Measurements from ENCODE around the gene KMT5C.

KMT5C gene

DNA sequence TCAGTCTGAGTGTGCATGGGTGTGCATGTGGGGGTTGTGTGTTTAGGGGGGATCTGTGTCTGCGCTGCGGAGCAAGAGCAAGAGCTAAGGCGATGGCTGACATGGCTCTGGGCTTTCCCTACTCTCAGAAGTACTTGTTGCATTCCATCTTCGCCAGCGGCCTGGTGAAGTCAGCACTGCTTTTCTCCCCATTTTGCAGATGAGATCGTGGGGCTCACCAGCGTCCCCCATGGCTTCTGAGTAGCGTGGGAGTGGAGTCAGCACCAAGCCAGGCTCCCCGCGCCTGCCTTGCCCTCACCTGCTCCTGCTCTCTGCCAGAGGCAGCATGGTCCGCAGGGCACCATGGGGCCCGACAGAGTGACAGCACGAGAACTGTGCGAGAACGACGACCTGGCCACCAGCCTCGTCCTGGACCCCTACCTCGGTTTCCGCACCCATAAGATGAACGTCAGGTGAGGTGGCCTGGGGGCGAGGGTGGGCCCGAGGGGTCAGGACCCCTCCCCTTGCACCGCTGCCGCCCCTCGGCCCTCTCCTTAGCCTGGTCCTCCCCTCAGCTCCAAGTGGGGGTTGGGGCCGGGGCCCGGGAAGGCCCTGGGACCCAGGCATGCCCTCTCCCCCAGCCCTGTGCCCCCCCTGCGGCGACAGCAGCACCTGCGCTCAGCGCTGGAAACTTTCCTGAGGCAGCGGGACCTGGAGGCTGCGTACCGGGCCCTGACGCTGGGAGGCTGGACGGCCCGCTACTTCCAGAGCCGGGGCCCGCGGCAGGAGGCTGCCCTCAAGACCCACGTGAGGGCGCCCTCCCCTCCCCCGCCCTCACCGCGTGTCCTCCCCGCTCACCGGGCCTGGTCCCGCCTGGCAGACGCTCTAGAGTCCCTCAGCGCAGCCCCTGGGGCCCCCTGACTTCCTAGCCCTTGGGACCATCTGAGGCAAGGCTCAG is 2.2 kb downstream of the KMT5C start:
- TF ChIP-seq, protein P1, sequence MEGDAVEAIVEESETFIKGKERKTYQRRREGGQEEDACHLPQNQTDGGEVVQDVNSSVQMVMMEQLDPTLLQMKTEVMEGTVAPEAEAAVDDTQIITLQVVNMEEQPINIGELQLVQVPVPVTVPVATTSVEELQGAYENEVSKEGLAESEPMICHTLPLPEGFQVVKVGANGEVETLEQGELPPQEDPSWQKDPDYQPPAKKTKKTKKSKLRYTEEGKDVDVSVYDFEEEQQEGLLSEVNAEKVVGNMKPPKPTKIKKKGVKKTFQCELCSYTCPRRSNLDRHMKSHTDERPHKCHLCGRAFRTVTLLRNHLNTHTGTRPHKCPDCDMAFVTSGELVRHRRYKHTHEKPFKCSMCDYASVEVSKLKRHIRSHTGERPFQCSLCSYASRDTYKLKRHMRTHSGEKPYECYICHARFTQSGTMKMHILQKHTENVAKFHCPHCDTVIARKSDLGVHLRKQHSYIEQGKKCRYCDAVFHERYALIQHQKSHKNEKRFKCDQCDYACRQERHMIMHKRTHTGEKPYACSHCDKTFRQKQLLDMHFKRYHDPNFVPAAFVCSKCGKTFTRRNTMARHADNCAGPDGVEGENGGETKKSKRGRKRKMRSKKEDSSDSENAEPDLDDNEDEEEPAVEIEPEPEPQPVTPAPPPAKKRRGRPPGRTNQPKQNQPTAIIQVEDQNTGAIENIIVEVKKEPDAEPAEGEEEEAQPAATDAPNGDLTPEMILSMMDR (conservative IDR thresholded peaks at IDR 0.05) = no peak
- no peak for TF ChIP-seq ZFX (IDR thresholded peaks at IDR 0.05)
- peak overlapping the region; percentile 88; the same call in 1 of the 2 replicates for H3K27ac ChIP-seq

DNA sequence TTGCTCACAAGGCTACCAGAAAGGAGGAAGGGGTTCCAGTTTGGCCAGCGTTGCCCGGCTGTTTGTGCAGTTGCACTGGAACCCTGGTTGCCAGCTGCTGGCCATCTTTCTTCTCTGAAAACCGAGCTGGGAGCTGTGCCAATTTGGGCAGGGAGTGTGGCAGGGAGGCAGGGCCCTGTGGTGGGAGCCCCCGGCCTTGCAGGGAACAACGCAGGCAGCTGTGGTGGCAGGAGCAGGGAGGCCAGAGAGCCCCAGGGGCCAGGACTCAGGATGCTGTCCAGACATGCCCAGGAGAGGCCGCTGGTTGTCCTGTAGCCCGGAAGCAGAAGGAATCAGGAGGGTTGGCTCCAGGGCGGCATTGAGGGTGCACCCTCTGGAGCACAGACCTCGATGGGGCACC is 4.8 kb downstream of the KMT5C start:
- TF ChIP-seq, protein P1 (conservative IDR thresholded peaks at IDR 0.05) = no peak
- TF ChIP-seq ZFX (IDR thresholded peaks at IDR 0.05) = no peak
- H3K27ac ChIP-seq = no peak overlapping the region

DNA sequence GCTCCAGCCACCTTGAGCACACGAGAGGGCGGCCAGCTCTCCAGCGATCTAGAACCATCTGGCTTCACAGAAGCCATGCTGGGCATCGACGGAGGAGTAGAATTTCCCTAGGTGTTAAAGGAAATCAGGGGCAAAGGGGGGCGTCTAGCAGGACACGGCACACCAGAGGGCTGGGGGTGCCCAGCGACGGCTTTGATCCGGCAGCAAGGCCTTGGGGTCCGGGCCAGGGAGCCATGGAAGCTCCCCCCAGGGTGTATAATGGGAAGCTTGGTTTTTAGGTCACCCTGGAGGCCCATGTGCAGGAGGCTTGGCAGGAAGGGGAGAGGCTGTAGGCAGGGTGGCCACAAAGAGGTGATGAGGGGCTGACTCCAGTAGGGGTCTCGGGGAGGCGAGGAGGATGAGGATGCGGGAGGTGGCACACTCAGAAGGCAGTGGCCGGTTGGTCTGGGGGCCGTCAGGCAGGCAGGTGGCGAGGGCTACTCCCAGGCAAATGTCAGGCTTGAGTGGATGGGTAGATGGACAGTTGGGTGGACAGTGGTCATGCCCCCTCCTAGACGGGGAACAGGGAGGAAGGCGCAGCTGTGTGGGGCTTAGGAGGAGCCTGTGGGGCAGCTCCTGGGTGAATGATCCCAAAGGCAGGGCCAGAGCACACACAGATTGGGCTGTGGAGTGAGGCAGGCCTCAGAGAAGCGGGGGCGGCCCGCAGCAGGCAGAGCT is 5.6 kb downstream of the KMT5C start:
- H3K27ac ChIP-seq = no peak overlapping the region
- TF ChIP-seq, protein P1 (conservative IDR thresholded peaks at IDR 0.05) = no peak
- TF ChIP-seq ZFX (IDR thresholded peaks at IDR 0.05) = no peak

DNA sequence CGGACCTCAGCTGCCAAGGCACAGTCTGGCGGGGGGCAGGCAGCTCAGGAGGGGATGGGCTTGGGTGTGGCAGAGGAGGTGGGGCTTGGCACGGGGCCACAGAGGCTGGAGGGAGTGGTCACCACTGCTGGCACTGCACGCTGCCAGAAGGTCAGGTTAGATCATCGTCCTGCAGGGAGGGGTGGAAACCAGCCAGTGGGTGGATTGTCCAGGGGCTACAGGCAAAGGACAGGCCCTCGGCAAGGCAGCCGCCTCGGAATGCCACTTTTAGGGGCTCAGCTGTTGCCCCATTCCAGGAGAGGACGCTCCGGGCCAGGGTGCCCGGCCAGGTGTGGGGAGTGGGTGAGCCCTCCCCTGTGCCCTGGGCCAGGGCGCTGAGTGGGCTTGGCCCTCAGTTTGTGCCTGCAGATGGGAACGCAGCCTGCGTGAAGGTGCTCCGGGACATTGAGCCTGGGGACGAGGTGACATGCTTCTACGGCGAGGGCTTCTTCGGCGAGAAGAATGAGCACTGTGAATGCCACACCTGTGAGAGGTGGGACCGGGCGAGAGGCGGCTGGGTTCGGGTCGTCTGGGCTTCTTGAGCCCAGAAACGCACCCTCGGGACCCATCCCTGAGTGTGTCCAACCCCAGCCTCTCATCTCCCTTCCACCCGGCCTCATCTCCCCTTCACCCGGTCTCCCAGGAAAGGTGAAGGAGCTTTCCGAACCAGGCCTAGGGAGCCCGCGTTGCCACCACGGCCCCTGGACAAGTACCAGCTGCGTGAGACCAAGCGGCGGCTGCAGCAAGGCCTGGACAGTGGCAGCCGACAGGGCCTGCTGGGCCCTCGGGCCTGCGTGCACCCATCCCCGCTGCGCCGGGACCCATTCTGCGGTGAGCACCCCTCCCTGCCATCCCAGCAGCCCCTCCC is 6.4 kb downstream of the KMT5C start:
- TF ChIP-seq, protein P1 (conservative IDR thresholded peaks at IDR 0.05) = no peak
- TF ChIP-seq ZFX (IDR thresholded peaks at IDR 0.05) = no peak
- H3K27ac ChIP-seq = no peak overlapping the region

DNA sequence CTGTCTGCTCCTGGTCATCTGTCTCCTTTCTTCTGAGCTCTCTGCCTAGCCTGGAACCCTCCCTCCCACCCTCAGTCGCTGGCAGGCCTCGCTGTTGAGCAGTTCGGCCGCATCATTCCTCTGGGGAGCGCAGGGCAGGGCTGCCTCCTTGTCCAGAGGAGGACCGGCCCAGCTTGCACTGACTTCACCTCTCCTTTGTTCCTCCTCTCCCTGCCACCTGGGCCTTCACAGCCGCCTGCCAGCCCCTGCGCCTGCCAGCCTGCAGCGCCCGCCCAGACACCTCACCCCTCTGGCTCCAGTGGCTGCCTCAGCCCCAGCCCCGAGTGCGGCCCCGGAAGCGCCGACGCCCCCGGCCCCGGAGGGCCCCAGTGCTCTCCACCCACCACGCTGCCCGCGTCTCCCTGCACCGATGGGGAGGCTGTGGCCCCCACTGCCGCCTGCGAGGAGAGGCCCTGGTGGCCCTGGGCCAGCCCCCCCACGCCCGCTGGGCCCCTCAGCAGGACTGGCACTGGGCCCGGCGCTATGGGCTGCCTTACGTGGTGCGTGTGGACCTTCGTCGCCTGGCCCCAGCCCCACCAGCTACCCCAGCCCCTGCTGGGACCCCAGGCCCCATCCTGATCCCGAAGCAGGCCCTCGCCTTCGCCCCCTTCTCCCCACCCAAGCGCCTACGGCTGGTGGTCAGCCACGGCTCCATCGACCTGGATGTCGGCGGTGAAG is 7.2 kb downstream of the KMT5C start:
- H3K27ac ChIP-seq = no peak overlapping the region
- no peak for TF ChIP-seq ZFX (IDR thresholded peaks at IDR 0.05)
- TF ChIP-seq, protein P1 (conservative IDR thresholded peaks at IDR 0.05) = no peak

DNA sequence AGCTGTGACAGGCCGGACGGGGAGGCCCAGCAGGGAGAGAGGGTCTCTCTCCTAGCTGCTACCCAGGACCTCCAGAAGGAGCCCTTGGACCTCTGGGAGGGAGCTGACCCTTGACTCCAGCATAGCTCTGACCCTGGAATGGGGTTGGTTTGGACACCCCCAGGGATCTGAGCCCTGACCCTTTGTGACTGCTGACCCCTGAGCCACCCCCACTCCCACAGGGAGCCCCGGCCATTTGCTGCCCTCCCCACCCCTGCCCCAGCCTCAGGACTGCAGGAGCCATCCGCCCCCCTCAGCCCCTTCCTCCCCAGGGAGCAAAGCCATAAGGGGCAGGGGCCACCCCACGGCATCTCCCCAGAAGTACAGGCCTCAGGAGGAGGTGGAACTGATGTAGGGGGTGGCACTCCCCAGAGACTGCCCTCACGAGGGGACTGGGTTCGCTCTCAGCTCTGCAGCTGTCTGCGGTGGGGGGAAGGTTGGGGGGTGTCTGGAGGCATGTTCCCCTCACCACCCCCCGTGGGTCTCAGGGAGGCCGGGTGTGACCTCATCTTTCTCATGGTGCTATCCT is 7.8 kb downstream of the KMT5C start:
- no peak for TF ChIP-seq ZFX (IDR thresholded peaks at IDR 0.05)
- TF ChIP-seq, protein P1 (conservative IDR thresholded peaks at IDR 0.05) = no peak
- no peak overlapping the region for H3K27ac ChIP-seq

Measured in C4-2B (cell line).